Testis (tissue), 3 donors: ENCODE data around the gene ARHGAP44. TPM values are rescaled to one million over a fixed set of nuclear protein-coding genes. Genes with fewer than 3 reads are reported as not detected.

Experiments used
- DNase-seq: peaks from one replicate; pipeline ENCODE4 v3.0.0-alpha.2; 2019
- H3K27ac ChIP-seq, 2 donors: fragments of 200-600 bp; sonication (generic); one replicate each; pipeline ENCODE4 v1.5.1; 2019
- H3K27me3 ChIP-seq: fragments of 200-600 bp; sonication (generic); one replicate; pipeline ENCODE4 v1.5.1; 2019
- H3K36me3 ChIP-seq: fragments of 200-600 bp; sonication (generic); one replicate; pipeline ENCODE4 v1.5.1; 2017; ENCODE audit warnings: low read depth; ENCODE audit errors: missing control alignments
- H3K4me1 ChIP-seq: fragments of 200-600 bp; sonication (generic); one replicate; pipeline ENCODE4 v1.5.1; 2019
- H3K4me3 ChIP-seq, 2 donors: fragments of 200-600 bp; sonication (generic); one replicate each; pipeline ENCODE4 v1.5.1; 2017 to 2019
- H3K9me3 ChIP-seq: fragments of 200-600 bp; sonication (generic); one replicate; pipeline ENCODE4 v1.5.1; 2017
- CTCF ChIP-seq, 3 experiments: fragments of 450-650 bp in 2 of 3; fragments of 200-600 bp in 1 of 3; sonication (generic) in 1 of 3; IDR thresholded peaks; one replicate each; pipeline ENCODE4 v1.5.1; 2016 to 2019; ENCODE audit warnings: antibody characterized with exemption in 3 of 3, mild to moderate bottlenecking in 2 of 3, moderate library complexity in 1 of 3
- POLR2A ChIP-seq: fragments of 450-650 bp; IDR thresholded peaks from one replicate; pipeline ENCODE4 v1.6.1; 2017; ENCODE audit warnings: antibody characterized with exemption, mild to moderate bottlenecking, moderate library complexity
- WGBS, 2 donors: methylation state at CpG; one replicate each; pipeline ENCODE4 v1.1.5; 2018; 5-methylcytosine and 5-hydroxymethylcytosine counted together
- intact Hi-C: fragments of 100-400 bp; cut with DNase I; formaldehyde crosslinking; loops from one replicate; pipeline ENCODE4 v1.15.1; 2023; ENCODE audit warnings: low total_unique reads
- polyA plus RNA-seq: library from polyadenylated mRNA; stranded (reverse); fragments of 350-450 nt; fragmentation: Illumina TruSeq; extraction: RNeasy Lipid Tissue Mini Kit (QIAGEN cat#74804); gene quantifications from one replicate; pipeline ENCODE4 v1.2.3, GENCODE V29; 2014; ENCODE audit warnings: low read depth, low replicate concordance; ENCODE audit not compliant: insufficient read depth
- total RNA-seq, 2 donors: library from RNA; depleted of rRNA; stranded (reverse); fragments of >200 nt; gene quantifications; one replicate each; pipeline ENCODE4 v1.2.3, GENCODE V29; 2016

Gene ARHGAP44
- total and polyA plus RNA-seq, 3 donors from 2014 or later: 9.3 to 11.3 (median 11.0) TPM

- DNase-seq: no peak
- no peak for TF ChIP-seq POLR2A
- TF ChIP-seq CTCF (IDR thresholded peaks at IDR 0.05): no peak
- no peak overlapping the region for H3K4me3 ChIP-seq
- no peaks in the 10 kb centered on the region for H3K9me3 ChIP-seq
- intact Hi-C loops: no loop called here
- H3K27ac ChIP-seq: no peak overlapping the region
- H3K36me3 ChIP-seq: no peaks in the 10 kb centered on the region
- WGBS, 2 donors: 89 to 95% methylated on average over 7 of the region's 7 CpGs
- no peaks in the 10 kb centered on the region for H3K4me1 ChIP-seq
- no peaks in the 10 kb centered on the region for H3K27me3 ChIP-seq
Observed at GRCh38 chr17:12963505-12963904, 174.2 kb downstream of the ARHGAP44 start.

GRCh38 chr17:12964162-12964561 lies 174.9 kb downstream of the ARHGAP44 start:
- 93% methylated on average over 4 to 5 of the region's 5 CpGs for WGBS, 2 donors
- TF ChIP-seq CTCF (IDR thresholded peaks at IDR 0.05): no peak
- TF ChIP-seq POLR2A: no peak
- no peak overlapping the region for H3K27ac ChIP-seq
- DNase-seq: no peak
- H3K27me3 ChIP-seq: no peaks in the 10 kb centered on the region
- H3K4me1 ChIP-seq: no peaks in the 10 kb centered on the region
- H3K9me3 ChIP-seq: no peaks in the 10 kb centered on the region
- H3K4me3 ChIP-seq: no peak overlapping the region
- no peaks in the 10 kb centered on the region for H3K36me3 ChIP-seq
- intact Hi-C loops: no loop called here

GRCh38 chr17:12964840-12965239 lies 175.5 kb downstream of the ARHGAP44 start:
- no peaks in the 10 kb centered on the region for H3K4me1 ChIP-seq
- intact Hi-C loops: no loop called here
- no peaks in the 10 kb centered on the region for H3K27me3 ChIP-seq
- no peaks in the 10 kb centered on the region for H3K36me3 ChIP-seq
- WGBS, 2 donors: 90 to 92% methylated on average over 10 of the region's 10 CpGs
- no peak overlapping the region for H3K4me3 ChIP-seq
- TF ChIP-seq CTCF (IDR thresholded peaks at IDR 0.05) (no peak), POLR2A (no peak)
- H3K9me3 ChIP-seq: no peaks in the 10 kb centered on the region
- no peak for DNase-seq
- H3K27ac ChIP-seq: no peak overlapping the region

- no peak overlapping the region for H3K4me3 ChIP-seq
- DNase-seq: no peak
- no peak for TF ChIP-seq CTCF (IDR thresholded peaks at IDR 0.05)
- no peak for TF ChIP-seq POLR2A
- H3K27ac ChIP-seq: no peak overlapping the region
- H3K27me3 ChIP-seq: no peaks in the 10 kb centered on the region
- no peaks in the 10 kb centered on the region for H3K4me1 ChIP-seq
- no peaks in the 10 kb centered on the region for H3K9me3 ChIP-seq
- no peaks in the 10 kb centered on the region for H3K36me3 ChIP-seq
- WGBS, 2 donors: 82 to 98% methylated on average over 3 of the region's 3 CpGs
- intact Hi-C loops: no loop called here
Observed at GRCh38 chr17:12965988-12966387, 176.7 kb downstream of the ARHGAP44 start.

GRCh38 chr17:12966413-12966812 lies 177.1 kb downstream of the ARHGAP44 start:
- intact Hi-C loops: no loop called here
- no peak overlapping the region for H3K27ac ChIP-seq
- TF ChIP-seq POLR2A (no peak), CTCF (IDR thresholded peaks at IDR 0.05) (no peak)
- WGBS, 2 donors: 82 to 85% methylated on average over 5 of the region's 5 CpGs
- no peaks in the 10 kb centered on the region for H3K27me3 ChIP-seq
- no peak overlapping the region for H3K4me3 ChIP-seq
- no peaks in the 10 kb centered on the region for H3K9me3 ChIP-seq
- H3K36me3 ChIP-seq: no peaks in the 10 kb centered on the region
- H3K4me1 ChIP-seq: no peaks in the 10 kb centered on the region
- no peak for DNase-seq
